ENCODE data around the gene GCNT1. TPM values are rescaled to one million over a fixed set of nuclear protein-coding genes. Genes with fewer than 3 reads are reported as not detected.
"Not testable (repeated sequence)": the region's sequence is repeated elsewhere in the genome, so short reads cannot be mapped to it uniquely, and the experiment has no call there.

Gene GCNT1
- total RNA-seq, 1 experiment from 2014 or later, result 17.2 TPM

- TF ChIP-seq ZNF532 (CRISPR knock-in tag; IDR thresholded peaks at IDR 0.05; ENCODE audit: borderline replicate concordance) (no peak), NFE2L1 (CRISPR knock-in tag; IDR thresholded peaks at IDR 0.05) (no peak), NFATC4 (CRISPR knock-in tag; IDR thresholded peaks at IDR 0.05) (no peak), E2F1 (CRISPR knock-in tag; IDR thresholded peaks at IDR 0.05) (no peak), GRHL2 (CRISPR knock-in tag; IDR thresholded peaks at IDR 0.05; ENCODE audit: insufficient replicate concordance, severe bottlenecking) (no peak), ZNF416 (CRISPR knock-in tag; IDR thresholded peaks at IDR 0.05) (no peak), E2F5 (CRISPR knock-in tag; IDR thresholded peaks at IDR 0.05) (no peak), FOXP4 (CRISPR knock-in tag; IDR thresholded peaks at IDR 0.05) (no peak), STAT6 (CRISPR knock-in tag; conservative IDR thresholded peaks at IDR 0.05; ENCODE audit: low read depth) (no peak), CREB1 (CRISPR knock-in tag; IDR thresholded peaks at IDR 0.05) (no peak), ZMAT4 (CRISPR knock-in tag; IDR thresholded peaks at IDR 0.05) (no peak), MAX (CRISPR knock-in tag; IDR thresholded peaks at IDR 0.05) (no peak), RELA (CRISPR knock-in tag; IDR thresholded peaks at IDR 0.05; ENCODE audit: borderline replicate concordance) (no peak)
Observed at GRCh38 chr9:76433406-76433805, 25.6 kb upstream of the GCNT1 start (continued).

GRCh38 chr9:76433836-76434235 is 25.1 kb upstream of the GCNT1 start:
- Mint-ChIP-seq H3K27me3 (ENCODE audit: low read depth) (no peaks in the 10 kb centered on the region; the same call in 1 of the 2 replicates), H3K4me1 (peaks cover 17% of the 10 kb centered on the region), H3K9me3 (peaks cover 13% of the 10 kb centered on the region), H3K27ac (no peak overlapping the region), H3K36me3 (no peaks in the 10 kb centered on the region), H3K4me3 (no peak overlapping the region)
- ChIA-PET POLR2A (no interaction called here), CTCF (no interaction called here)
- no peak for ATAC-seq
- DNase-seq (ENCODE audit: low spot score), result no peak
- no peak for TF ChIP-seq ZSCAN18 (CRISPR knock-in tag; IDR thresholded peaks at IDR 0.05)
- no peak for TF ChIP-seq RORB (CRISPR knock-in tag; IDR thresholded peaks at IDR 0.05)
- no peak for TF ChIP-seq ESRRA (CRISPR knock-in tag; IDR thresholded peaks at IDR 0.05; ENCODE audit: borderline replicate concordance)
- TF ChIP-seq SMAD4 (CRISPR knock-in tag; IDR thresholded peaks at IDR 0.05), result no peak
- no peak for TF ChIP-seq NFYB (CRISPR knock-in tag; conservative IDR thresholded peaks at IDR 0.05; ENCODE audit: low read depth)
- no peak for TF ChIP-seq CREM (CRISPR knock-in tag; IDR thresholded peaks at IDR 0.05)
- TF ChIP-seq GABPB1 (CRISPR knock-in tag; IDR thresholded peaks at IDR 0.05), result no peak
- TF ChIP-seq FOXJ3 (CRISPR knock-in tag; IDR thresholded peaks at IDR 0.05; ENCODE audit: borderline replicate concordance), result no peak

- H3K36me3 Mint-ChIP-seq; H3K4me3 Mint-ChIP-seq; POLR2A ChIA-PET; H3K27me3 Mint-ChIP-seq (ENCODE audit: low read depth); DNase-seq (ENCODE audit: low spot score); H3K27ac Mint-ChIP-seq; CTCF ChIA-PET; ATAC-seq: not testable (repeated sequence)
- H3K9me3 Mint-ChIP-seq, result peaks cover 13% of the 10 kb centered on the region
- peaks cover 17% of the 10 kb centered on the region for H3K4me1 Mint-ChIP-seq
Observed at GRCh38 chr9:76434897-76435296, 24.1 kb upstream of the GCNT1 start.

All from WTC11 (cell line).